HG02623 (cell line): ENCODE measurements around the gene OTOL1.

ENCODE experiments used
- ATAC-seq: cut with Tn5 transposase; IDR thresholded peaks from one replicate; pipeline ENCODE4 v1.9.1; 2021; ENCODE audit warnings: moderate library complexity; ENCODE audit not compliant: unreplicated experiment

OTOL1 gene

DNA sequence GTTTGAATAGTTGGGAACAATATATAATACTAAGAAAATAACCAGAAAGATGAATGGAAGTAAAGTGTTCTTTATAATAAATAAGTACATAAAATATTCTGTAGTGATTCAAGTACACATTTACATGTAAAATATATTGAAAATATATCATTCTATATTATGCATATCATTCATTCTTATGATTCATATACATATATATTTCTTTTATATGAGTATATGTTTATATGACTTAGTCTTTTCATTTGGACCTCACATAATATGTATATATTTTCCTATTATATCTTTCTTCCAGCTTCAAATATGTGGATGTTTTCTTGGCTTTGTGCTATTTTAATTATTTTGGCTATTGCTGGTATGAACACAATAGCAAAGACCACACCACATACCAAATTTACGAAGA lies at the start of gene OTOL1:
TSS of gene OTOL1 (plus strand) at position 301 of the 400 bp plus-strand sequence. CDS start at position 301, 0 bp downstream.
- ATAC-seq = no peak

DNA sequence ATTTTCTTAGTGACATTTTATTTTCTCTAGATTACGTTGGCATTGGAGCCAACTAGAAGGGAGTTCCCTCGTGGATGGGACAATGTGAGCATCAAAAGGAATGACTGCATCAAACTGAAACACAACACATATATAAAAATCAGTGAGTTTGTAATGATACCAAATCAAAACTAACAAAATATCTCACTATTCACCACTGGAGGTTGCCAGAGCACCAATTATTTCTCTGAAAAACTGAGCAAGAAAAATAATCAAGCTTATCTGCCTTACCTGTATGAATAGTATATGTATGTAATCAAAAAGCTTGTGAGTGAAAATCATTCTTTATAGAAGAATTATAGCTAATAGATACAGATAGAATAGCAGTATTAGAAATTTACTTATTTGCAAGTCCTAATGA lies 46.8 kb upstream of the OTOL1 start:
- no peak for ATAC-seq

- no peak for ATAC-seq
These were observed 44.4 kb upstream of the OTOL1 start for GRCh38 chr3:161452179-161452578.

DNA sequence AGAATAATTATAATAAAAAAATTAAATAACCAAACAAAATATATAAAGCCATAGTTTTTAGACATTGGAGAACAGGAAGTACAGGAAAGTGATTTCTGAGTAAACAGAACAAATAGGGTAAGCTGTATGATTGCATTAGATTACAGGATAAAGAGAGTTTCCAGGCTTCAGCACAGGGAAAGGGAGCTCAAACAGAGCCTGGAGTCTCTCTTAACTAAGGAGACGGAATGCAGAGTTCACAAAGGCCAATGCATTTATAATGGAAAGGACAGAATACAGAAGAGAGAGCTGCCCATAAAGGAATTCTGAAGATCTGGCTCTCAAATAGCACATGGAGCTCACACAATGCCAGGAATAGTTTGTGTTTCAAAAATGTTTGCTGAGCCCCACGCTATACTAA lies 42.0 kb upstream of the OTOL1 start:
- no peak for ATAC-seq

GRCh38 chr3:161455962-161456361 lies 40.6 kb upstream of the OTOL1 start:
- ATAC-seq = no peak

GRCh38 chr3:161462138-161462537 lies 34.5 kb upstream of the OTOL1 start:
- ATAC-seq = no peak

- no peak for ATAC-seq
These were observed 25.4 kb upstream of the OTOL1 start for GRCh38 chr3:161471211-161471610.

GRCh38 chr3:161474139-161474538 lies 22.5 kb upstream of the OTOL1 start:
- no peak for ATAC-seq

GRCh38 chr3:161474741-161475140 lies 21.9 kb upstream of the OTOL1 start:
- ATAC-seq = no peak

- no peak for ATAC-seq
These were observed 21.4 kb upstream of the OTOL1 start for GRCh38 chr3:161475206-161475605.

DNA sequence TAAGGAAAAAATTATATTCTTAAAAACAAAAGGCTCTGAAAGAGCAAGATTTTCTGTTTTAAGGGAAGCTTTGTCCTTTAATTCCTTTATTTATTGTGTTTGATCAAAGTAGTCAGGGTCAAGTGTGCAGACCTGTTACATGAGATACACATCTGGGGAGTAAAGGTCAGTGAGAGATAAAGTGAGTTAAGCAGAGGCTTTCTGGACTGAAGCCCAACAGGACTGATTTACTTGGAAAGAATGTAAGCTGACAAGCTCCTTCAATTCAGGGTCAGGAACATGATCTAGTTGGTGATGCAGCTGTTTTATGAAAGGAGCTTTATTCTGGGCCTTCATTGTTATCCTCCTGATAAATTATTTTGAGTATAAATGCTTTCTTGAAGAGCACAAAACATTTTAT lies 20.7 kb upstream of the OTOL1 start:
- ATAC-seq = no peak

GRCh38 chr3:161484226-161484625 lies 12.4 kb upstream of the OTOL1 start:
- no peak for ATAC-seq

- ATAC-seq = peak; percentile 41
These were observed 8.3 kb upstream of the OTOL1 start for GRCh38 chr3:161488284-161488683.

DNA sequence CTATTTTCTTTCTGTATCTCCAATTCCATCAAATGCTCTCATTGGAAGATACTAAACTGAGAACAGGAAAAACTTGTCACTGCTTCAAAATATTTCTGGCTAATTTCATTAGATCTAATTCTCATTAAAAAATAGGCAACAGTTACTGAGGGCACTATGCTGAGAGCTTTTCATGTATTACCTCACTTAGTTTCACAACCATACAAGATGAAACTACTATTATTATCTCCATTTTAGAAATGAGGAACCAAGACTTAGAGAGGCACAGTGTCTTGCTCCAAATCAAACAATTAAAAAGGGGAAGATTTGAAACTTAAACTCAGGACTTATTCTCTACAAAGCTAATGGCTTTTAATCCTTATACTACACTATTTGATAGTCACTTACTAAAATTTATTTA lies 7.2 kb upstream of the OTOL1 start:
- ATAC-seq = peak; percentile 96

DNA sequence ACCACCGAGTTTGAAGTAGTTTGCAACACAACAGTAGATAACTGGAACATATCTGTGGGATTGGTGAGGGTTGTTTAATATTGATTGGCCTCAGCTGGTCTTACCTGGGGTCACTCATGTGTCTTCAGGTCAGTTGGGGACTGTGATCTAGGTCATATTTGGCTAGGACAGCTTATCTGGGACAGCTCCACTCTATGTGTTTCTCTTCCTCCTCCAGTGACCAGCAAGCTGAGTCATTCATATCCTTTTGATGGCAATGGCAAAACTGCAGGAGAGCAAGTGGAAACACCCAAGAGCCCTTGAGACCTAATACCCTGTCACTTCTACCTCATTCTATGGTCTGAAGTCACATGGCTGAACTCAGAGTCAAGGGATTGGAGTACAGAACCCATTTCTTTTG lies 5.8 kb upstream of the OTOL1 start:
- ATAC-seq = peak; percentile 42

DNA sequence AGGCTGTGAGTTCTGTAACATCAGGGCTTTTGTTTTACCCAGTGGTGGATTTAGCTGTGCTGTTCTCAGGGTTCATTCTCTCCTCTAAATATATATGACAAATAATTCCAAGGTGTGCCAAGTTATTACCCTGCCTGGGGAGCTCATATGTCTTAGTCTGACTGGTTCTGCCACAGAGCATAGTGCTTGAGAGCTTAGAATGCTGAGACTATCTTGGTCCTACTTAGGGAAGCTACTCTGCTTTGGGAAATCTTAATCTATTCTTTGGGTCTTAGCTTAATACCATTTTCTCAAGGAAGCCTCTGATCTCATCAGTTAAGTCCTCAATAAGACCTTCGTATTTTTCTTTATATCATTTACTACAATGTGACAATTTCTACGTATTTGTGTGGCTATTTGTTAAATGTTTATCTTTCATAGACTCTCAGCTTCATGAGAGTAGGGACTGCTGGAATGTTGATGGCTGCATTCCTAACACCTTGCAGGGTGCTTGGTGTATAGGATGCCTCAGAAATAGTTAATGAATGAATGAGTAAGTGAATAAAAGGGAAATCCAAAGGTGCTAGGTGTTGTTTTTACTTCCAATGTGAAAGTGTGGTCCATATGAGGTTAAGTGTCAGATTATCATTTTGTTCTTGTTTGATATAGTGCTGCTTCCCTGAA lies 1.8 kb downstream of the OTOL1 start:
- no peak for ATAC-seq

DNA sequence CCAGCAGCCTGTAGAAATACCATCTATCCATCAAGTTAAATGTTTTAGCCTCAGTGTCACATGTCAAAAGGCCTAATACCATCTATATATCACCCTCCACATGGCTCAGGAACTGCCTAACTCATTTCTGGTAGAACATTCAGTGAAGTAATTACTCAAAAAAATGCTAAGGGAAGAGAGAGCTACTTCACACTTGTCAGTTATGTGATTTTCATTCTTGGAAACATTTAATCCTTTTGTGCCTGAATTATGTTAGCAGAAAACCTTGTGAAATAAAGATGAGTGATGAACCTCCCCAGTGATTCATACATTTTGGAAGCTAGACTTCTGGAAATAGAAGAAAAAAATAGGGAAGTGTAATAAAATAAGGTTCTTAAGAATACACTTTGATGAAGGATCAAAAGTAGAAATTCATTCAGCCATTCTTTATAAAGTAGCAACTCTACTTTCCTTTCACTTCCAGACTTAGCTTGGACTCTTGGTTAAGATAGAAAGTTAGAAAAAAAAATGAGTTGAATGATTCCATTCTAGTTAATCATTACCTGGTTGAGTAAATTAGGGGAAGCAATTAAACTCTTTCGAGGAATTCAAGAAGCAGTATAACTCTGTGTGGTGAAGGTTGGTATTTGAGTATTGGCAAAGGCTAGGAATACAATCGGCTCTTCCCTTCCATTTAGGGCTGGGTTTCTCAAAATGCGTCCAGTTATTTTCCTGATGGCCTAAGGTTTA lies 3.6 kb downstream of the OTOL1 start:
- no peak for ATAC-seq

GRCh38 chr3:161503271-161503670 lies 6.7 kb downstream of the OTOL1 start:
- ATAC-seq = no peak

DNA sequence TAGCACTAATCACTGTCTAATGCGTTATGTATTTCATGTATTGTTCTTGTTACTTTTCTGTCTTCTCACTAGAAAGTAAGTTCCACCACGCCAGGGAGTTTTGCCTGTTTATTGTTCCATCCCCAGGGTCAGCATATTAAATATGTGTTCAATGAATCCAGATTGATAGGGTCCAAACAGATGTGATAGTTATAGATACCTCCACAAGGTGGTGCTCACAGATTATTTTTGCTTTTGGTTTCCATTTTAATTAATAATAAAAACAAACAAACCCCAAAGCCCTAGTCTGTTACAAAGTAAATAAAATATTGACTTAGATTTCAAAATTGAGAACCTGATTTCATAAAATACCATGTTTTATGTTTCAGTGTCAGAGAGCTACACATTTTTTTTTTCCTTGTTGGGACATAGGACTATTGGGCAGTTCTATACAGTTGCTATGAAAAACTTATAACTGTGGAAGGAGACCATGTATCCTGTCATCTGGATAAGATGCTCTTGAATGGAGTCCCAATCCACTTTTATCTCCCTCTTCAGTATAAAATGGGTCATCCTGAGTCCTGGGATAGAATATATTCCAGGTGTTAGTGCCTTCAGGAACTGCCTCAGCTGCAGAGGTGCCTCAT lies 12.4 kb downstream of the OTOL1 start:
- ATAC-seq = peak; percentile 78

DNA sequence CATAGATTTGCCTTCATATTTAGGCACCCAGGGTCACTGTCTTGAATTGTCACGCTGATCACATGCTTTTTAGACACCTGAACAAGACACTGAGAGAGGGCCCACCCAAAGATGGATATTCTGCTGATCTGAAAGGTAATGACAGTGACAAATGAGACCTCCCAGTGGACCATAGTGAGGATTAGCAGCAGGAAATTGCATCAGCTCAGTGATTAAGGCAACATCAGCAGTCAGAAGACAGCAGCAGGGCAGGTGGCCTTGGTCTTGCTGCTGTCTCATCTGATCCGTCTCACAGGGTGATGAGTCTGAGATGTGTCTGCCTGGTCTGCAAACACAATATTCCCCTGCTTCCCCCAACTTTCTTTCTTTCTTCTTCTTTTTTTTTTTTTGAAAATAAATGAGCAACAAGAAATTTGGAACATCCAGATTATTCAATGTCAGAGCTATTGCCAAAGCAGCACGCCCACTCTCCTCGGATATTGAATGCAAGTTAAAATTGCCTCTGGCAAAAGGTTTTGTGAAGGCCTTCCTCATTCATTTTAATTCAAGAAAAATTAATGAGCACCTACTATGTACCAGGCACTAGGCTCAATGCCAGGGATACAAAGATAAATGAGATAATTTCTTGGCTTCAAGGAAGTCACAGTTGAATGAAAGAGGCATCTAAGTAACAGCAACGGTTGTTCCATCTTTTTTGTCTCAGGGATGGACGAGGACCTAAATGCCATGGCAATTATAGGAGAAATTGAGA lies 14.1 kb downstream of the OTOL1 start:
- ATAC-seq = no peak

DNA sequence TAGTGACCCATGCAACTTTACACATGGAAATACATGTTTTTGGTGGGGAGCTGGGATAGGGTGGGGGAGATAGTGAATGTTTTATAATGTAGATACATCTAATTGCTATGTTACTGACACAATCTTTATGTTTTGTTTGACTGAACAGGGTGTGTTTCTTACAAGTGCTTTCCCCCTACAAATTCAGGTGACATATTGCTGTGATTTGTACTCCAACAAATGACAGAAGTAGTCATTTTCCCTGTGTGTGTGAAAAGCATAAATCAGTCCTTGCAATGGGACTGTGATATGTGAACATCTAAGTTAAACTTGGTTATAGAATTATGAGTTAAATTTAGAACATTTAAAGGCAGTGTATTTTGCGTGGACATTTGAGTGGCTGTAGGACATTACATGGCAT lies 27.3 kb downstream of the OTOL1 start:
- ATAC-seq = no peak
